SK-N-SH treated with all-trans-retinoic acid at 6 μM for 48 hours (cell line): Measurements from ENCODE around the gene ASB4.

Source experiments
- ESRRG ChIP-seq: fragments of 250-450 bp; sonication (Bioruptor Pico); IDR thresholded peaks from 2 replicates; pipeline ENCODE4 v1.6.1; 2021; ENCODE audit warnings: mild to moderate bottlenecking
- ISL1 ChIP-seq: fragments of 250-450 bp; sonication (Bioruptor Pico); IDR thresholded peaks from 2 replicates; pipeline ENCODE4 v2.1.2; 2022; ENCODE audit warnings: mild to moderate bottlenecking, moderate library complexity
- OSR1 ChIP-seq: fragments of 250-450 bp; sonication (Bioruptor Pico); IDR thresholded peaks from 2 replicates; pipeline ENCODE4 v1.8.0; 2022; ENCODE audit warnings: moderate library complexity, mild to moderate bottlenecking, inconsistent platforms
- PATZ1 ChIP-seq: fragments of 250-450 bp; sonication (Bioruptor Pico); IDR thresholded peaks from 2 replicates; pipeline ENCODE4 v1.8.0; 2020; ENCODE audit warnings: mild to moderate bottlenecking, moderate library complexity, borderline replicate concordance
- TSHZ2 ChIP-seq: fragments of 250-450 bp; sonication (Bioruptor Pico); IDR thresholded peaks from 2 replicates; pipeline ENCODE4 v1.5.0; 2020; ENCODE audit warnings: mild to moderate bottlenecking, moderate library complexity

- TF ChIP-seq TSHZ2 (no peak), ISL1 (no peak), ESRRG (no peak), PATZ1 (no peak), OSR1 (CRISPR knock-in tag) (no peak)
These were observed 15.6 kb downstream of the ASB4 start for GRCh38 chr7:95501261-95501832.
